NAMALWA (cell line): ENCODE measurements around the gene JAK1.
"Not testable (repeated sequence)": the region's sequence is repeated elsewhere in the genome, so short reads cannot be mapped to it uniquely, and the experiment has no call there.

Experiments used
- DNase-seq: peaks from one replicate; pipeline ENCODE4 v3.0.0-alpha.2; 2015; ENCODE audit warnings: low spot score

The JAK1 gene

DNA sequence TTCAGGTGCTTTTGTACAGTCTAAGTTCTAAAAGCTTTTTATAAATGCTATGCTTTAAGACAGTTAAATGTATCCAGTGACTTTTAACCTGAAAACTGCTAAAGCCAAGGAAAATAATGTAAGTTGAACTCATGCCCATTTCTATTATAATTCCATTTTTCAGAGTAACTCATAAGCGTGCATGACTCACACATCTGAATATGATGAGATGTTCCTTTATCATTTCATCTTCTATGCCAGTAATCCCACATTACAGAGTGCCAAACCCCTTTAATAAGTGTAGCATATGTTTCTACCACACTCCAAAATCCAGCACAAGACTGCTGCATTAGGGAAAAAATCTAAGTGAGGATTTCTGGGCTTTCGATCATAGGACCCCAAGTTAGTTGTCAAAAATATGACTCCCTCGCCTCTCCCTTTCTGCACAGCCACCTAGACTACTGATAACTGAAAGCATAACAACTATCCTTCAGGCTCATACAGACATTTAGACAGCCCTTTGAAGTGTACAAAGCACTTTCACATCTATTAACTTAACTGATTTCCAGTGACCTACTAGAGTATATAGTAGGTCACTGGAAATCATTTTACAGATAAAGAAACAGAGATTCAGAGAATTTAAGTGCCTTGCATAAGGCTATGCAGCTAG lies 45.3 kb downstream of the JAK1 start:
- DNase-seq: no peak

DNA sequence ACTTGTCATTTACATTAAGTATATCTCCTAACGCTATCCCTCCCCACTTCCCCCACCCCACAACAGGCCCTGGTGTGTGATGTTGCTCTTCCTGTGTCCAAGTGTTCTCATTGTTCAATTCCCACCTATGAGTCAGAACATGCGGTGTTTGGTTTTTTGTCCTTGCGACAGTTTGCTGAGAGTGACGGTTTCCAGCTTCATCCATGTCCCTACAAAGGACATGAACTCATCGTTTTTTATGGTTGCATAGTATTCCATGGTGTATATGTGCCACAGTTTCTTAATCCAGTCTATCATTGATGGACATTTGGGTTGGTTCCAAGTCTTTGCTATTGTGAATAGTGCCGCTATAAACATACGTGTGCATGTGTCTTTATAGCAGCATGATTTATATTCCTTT lies 47.2 kb downstream of the JAK1 start:
- DNase-seq: not testable (repeated sequence)

DNA sequence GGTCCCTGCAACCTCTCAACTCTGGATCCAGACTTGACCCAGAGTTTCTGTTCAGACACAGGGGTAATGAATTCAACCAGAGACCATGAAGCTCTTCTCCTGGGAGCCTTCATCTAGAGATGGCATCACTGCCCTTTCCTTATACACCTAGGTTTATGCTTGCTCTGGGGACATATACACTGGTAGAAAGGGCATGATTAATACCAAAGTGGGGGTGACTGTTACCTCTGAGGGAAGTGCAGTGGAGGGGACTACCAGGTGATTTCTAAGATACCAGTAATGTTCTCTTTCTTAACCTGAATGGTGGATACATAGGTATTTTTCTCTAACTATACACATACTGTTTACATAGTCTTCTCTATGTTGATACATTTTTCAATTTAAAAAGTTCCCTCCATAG lies 48.4 kb downstream of the JAK1 start:
- no peak for DNase-seq

DNA sequence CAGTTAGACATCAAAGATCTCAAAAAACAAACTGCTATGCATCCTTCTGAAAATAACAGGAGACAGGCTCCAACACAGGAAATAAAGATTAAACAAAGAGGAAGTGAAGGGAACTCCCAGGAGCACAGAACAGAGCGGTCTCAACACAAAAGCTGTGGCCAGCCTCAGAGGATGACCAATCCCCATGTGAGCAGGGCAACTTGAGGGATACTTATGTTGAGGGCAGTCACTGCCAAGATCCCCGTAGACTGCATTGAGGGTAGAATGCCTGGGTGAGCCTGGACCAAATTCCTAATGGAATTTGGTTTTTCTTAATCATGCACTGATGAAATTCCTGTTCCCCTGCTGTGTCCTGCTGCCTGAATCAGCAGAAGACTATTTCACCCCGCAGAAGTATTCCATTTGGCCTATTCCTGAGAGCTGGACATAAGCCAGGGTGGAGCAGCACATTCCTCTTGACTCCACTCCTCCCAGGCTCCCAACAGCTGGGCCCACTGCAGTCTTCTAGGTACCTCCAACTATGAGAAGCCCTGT lies 49.0 kb downstream of the JAK1 start:
- peak; percentile 30 for DNase-seq

DNA sequence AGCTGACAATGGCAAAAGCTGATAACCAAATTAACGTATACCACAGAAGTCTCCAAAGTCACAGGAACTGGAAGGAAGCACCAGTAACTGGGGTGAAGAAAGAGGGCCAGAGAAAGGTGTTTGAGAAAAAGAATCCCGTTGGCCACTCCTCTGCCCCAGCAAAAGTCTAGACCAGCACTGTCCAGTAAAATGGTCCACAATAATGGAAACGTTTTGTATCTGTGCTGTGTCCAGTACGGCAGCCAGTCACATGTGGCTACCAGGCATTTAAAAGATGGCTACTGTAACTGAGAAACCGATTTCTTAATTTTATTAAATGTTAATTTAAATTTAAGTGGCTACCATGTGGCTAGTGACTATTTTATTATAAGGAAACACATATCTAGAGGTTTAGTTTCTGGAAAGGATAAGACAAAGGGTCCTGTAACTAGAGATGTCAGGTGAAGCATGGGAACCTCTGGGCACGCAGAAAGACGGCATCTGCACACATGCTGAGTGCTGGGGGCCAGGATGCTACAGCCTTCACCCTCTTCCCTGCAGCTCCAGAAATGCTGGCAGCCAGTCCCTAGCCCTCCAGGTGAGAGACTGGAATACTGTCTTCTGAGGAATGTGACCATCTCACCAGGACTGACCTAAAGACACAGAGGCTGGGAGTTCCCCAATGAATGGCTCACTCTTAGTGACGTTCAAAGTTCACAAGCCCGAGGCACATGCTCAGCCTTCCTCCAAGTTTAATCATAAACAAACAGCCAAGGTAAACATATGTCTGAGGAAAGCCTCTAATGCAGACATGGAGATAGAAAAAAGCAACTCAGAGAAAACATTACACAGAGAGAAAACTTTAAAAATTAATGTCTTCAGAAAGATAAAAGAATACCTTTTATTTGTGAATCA lies 50.7 kb downstream of the JAK1 start:
- no peak for DNase-seq

DNA sequence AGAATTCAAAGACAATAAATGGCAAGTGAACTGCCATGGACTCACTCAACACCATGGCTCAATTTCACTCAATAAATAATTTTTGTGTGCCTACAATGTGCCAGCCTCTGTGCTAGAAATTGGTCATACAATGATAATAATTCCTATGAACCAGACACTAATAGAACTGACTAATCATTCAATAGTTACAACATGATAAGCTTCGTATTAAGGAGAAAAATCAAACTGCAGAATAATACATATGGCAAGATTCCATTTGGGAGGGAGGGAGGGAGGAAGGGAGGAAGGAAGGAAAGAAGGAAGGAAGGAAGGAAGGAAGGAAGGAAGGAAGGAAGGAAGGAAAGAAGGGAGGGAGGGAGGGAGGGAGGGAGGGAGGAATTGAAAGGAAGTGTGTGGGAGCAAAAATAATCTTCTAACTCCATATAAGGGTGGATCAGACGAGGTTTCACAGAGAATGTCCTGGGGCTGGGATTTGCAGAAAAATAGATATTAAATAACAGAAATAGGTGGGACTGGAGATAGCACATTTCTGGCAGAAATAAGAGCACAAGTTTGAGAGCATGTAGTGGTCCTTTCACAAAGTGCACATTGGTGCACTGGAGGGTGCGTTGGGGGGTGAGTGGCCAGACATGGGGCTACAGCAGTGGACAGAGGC lies 52.9 kb downstream of the JAK1 start:
- no peak for DNase-seq

DNA sequence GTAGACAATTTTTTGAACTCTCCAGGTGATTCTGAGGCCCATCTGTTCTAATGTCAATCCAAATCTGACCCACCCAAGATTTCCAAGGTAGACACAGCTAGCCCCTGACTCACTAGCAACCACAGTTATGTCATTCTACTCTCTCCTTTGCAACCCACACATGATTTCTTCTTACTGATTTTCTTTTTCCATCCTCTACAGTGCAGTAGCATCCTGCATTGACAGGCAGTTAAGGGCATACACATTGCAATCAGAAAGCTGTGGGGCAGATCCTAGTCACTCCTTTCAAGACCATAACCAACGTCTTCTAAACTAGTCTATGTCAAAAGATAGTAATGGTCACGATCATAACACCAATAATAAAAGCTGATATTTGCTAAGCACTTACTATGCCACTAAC lies 54.2 kb downstream of the JAK1 start:
- DNase-seq: no peak

DNA sequence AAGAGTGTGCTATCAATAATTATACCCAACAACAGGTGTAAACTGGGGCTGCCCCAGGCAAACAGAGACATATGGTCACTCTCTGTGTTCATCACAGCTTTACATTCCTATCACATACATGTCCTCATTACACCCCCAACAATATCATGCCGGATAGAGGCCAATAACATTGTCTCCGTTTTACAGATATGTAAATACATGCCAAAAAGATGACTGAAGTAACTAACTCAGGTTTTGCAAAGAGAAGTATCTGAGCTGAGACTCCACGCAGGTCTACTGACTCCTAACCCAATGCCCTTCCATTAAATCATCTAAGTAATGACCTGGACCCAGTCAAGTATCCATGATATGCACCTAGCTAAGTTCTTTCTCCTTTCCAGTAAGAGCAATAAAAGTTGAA lies 55.0 kb downstream of the JAK1 start:
- DNase-seq: no peak

DNA sequence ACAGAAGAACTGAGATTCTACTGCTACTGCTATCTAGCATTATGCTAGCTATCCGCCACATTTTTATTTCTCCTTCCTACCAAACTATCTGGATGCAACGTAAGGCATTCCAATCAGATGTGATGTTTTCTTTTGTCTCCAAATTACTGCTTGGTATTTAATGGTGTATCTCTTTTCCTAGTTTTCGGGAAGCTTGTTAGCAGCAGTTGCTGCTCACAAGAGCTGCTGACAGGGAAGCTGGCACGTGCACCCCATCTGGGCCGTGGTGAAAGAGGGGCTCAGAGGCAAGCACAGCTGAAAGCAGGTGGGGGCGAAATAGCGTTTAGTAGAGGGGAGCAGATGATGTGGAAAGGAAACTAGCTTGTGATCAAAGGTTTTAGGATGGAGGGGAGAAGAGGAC lies 57.3 kb downstream of the JAK1 start:
- DNase-seq: no peak

DNA sequence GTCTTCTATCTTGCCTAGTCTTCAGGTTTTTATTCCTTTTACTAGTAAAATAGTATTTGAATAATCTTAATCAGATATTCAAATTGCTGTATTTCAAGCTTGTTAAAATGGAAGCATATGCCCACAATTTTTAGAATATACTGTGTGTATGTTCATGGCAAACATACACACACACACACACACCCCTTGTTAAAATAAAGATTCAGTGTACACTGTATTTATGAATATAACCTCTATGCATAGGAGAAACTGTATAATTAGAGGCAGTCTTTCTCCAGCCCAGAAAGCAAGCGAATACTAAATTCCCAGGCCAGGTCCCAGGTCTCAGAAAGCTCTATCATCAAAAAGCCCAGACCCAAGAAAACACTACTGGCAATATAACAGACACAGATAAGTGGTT lies 57.8 kb downstream of the JAK1 start:
- DNase-seq: no peak

DNA sequence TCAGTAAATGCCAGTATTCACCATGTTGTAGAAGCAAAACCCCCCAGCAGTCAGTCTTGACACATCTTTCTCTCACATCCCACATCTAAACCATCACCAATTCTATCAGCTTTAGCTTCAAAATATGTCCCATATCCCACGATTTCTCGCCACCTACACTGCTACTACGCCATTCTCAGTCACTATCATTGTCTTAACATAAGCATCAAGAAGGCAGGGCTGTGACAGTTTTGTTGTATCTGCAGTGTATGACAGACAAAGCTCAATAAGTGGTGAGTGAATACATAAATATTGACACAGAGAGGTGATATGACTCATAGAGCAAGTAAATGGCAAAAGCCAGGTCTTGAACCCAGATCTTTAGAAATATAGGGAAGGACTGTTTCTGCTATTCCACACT lies 59.9 kb downstream of the JAK1 start:
- DNase-seq: no peak

DNA sequence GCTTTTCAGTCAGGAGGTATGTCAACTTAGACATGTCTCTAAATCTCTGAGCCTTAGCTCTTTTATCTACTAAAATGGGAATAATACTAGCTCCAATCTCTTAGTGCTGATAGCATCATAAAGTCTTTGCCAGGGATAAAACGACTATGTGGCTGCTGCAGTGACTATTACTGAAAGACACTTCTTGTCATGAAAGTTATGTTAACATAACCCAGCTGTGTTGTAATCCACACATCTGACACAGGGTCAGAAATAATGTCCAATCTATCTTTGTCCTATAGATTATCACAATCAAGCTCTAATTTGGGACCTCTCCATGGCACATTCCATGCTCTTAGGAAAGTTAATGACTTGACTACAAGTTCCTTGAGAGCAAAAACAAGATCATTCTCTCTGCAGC lies 62.8 kb downstream of the JAK1 start:
- no peak for DNase-seq

DNA sequence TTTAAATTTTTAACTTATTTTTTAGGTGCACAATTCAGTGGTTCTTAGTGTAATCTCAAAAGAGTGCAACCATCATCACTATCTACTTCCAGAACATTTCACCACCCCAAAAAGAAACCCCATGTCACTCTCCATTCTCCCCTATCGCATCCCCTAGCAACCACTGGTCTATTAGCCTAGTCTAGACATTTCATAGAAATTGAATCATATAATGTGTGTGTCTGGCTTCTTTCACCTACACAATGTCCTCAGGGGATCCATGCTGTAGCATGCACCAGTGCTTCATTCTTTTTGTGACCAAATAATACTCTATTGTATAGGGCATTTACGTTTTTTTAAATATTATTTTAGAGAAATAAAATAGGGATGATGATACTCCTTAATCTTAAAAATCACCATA lies 64.7 kb downstream of the JAK1 start:
- no peak for DNase-seq

DNA sequence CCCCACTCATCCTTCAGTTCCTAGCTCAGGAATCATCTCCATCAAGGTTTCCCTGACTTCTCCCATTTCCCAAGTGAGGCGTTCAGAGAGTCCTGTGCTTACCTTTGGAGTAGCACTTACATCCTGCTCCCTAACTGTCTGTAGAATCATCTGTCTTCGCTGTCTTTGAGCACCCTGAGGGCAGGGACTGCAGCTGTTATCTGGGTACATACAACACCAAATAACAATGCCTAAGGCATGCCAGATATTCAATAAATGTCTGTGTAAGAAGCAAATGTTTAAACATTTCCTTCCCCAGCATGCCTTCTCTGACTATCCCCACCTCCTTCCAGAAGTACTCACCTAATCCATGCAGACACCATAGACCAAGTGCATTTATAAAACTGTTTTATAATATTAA lies 65.4 kb downstream of the JAK1 start:
- DNase-seq: no peak

DNA sequence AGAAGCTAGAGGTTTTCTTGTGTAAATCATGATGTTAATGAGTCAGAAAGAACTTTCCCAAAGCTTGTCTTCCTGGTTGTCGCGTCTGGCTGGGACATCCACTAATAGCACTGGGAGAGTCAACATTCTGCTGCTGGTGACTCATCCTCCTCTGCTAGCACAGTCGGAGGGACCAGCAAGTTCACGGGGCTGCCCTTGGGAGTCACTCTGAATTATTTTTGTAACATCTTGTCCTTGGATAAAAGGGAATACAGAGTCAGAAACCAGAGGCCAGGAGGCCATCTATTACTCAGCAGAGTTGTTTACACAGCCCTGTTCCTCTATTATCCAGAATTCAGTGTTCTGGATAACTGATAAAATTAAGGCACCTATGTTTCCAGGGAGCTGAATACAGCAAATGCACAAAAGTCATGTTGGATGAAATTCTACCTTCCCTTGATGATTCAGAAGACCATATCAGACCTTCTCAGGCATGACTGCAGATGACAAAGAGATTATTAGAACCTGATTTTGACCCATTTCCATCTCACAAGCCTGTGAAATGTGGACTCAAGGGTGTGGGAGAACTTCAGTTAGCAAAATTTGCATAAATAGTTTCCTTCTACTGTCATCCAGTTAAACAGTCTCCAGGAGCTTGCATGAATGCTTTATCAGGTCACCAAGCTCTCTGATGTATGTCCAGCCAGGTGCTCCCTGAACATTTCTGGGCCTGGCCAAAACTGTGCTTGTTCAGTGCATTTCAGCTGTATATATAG lies 68.1 kb downstream of the JAK1 start:
- DNase-seq: peak; percentile 59

DNA sequence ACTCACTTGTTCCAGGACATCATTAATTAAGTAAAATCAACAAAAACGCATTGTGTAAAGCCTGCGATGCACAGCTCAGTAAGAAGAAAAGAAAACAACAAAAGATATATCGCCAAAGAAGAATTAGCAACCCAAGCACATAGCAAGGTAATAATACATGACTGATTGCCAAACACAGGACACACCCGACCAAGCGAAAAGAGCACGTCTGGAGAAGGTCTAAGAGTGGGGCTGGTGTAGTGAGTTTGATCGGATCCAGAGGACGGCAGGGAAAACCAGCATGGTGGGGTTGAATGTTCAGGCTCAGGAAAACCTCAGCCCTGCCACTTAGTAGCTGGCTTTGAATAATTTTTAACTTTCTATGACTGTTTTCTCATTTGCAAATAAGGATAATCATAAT lies 69.8 kb downstream of the JAK1 start:
- no peak for DNase-seq

DNA sequence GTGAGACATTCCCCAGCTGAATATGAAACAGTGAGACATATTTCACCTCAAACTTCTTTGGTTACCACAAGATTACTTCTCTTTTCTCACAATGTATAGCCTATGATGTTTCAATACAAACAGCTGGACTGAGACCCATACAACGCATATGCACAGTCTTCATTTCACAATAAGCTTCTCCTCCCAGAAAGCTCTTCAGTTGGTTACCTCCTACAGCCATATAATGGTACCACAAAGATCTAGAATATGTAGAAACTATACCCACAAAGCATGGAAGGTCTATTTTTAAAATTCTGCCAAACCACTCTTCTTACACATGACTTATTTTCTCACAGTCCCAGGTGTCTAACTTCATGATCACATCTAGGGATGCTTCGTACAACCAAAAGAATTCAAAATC lies 70.8 kb downstream of the JAK1 start:
- DNase-seq: peak; percentile 59

DNA sequence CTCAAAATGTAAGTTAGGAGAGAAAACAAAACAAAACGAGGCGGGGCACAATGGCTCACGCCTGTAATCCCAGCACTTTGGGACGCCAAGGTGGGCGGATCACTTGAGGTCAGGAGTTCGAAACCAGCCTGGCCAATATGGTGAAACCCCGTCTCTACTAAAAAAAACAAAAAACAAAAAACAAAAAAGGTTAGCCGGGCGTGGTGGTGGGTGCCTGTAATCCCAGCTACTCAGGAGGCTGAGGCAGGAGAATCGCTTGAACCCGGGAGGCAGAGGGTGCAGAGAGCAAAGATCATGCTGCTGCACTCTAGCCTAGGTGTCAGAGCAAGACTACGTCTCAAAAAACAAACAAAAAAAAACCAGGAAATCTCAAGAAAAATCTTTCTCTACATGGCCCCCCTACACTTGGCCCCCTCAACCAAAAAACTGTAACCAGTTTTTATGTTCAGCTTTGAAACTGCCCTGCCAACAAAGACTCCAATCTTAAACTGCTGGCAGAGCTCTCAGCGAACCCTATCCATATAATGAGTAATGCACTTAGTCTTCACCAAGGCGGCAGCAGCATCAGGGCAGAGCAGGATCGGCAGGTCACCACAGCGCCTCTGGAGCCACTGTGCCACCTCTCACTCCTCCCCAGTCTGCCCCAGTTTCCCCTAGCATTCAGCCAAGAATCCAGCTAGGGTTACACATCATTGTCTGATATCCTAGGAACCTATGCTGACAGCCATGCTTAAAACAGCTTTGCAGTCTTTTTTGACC lies 71.7 kb downstream of the JAK1 start:
- no peak for DNase-seq

DNA sequence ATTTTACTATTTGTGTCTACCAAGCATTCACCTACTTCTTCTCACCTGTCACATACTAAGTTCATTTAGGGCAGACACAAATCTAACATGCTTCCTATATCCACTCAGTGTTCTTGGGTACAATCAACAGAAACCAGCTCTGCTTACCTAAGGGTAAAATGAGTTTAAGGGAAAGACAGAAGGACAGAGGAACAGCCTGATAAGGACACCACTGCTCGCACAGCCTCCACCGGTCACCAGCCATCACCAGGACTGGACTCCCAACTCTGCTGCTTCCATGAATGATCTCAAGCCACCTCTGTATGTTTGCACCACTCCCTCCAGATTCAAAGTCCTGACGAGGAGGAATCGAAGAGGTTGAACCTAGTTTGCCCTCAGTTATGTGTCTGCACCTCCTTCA lies 72.4 kb downstream of the JAK1 start:
- no peak for DNase-seq

DNA sequence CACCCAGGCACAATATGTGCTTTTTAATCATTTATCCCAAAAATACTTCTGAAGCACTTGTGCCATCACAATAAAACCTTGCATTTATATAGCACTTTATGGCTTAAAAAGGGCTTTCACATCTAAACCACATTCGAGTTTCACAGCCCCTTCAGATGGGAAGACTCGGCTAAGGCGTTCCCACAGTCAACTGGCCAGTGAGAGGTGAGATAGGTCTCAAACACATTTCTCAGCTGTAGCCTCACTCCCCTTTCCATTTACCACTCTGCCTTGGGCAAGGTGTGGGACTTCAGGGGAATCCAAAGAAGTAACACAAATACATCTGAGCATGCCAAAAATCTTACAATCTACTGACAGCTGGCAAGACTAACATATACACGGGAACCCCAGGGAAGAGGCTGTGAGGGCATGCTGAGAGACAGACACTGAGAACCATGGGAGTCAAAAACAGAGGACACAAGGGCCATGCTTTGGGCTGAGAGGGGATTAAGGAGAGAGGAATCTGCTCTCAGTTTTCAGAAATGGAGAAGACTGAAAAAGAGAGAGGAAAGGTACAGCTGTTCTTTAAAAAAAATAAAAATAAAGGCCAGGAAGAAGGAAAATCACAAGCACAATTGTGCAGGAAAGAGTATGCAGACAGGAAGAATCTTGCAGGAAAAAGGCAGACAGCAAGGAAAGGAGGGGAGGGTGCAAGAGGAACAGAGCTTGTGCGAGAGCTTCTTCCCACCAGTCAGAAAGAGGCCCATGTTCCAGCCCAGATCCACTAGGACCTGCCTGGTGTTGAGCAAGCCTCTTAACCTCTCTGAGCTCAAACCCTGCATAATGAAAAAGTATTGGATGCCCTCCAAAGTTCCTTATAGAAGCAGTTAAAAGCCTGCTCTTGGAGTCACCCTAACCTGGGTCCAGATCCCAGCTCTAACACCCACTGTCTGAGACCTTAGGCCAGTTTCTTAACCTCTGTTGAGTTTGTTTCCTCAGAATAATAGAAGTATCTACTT lies 73.5 kb downstream of the JAK1 start:
- no peak for DNase-seq
